Endothelial cell of umbilical vein (primary cell): ENCODE results near the gene RECQL5. TPM values are rescaled to one million over a fixed set of nuclear protein-coding genes. Genes with fewer than 3 reads are reported as not detected.

Experiments used
- BruUV-seq: library from RNA; stranded (reverse); fragments of 400-500 nt; replicated peaks from 2 replicates; lab custom pipeline; 2021; lab: Mats Ljungman, UMichigan
- CTCF ChIA-PET: fragments of 300-600, 350-600 bp; sonication (Branson Sonifier 250); formaldehyde crosslinking; loops from one replicate; lab custom pipeline; 2021; ENCODE audit warnings: antibody characterized with exemption, inconsistent platforms; lab: Charles Lee
- POLR2A ChIA-PET: fragments of 300-600, 350-600 bp; sonication (Branson Sonifier 250); formaldehyde crosslinking; loops from one replicate; lab custom pipeline; 2021; ENCODE audit warnings: antibody characterized with exemption, inconsistent platforms; lab: Charles Lee
- DNase-seq: peaks from one replicate; pipeline ENCODE4 v3.0.0-alpha.2; 2011; ENCODE audit warnings: low read depth, low spot score
- FAIRE-seq: peaks from 2 replicates; lab custom pipeline; 2011; peaks lifted over from hg19 to GRCh38; lab: Jason Lieb, UNC
- H2AFZ ChIP-seq: 2 replicates; pipeline ENCODE4 v1.6.0; 2012; ENCODE audit warnings: low read depth, low read length, control low read depth, inconsistent platforms
- H3K27ac ChIP-seq: 2 replicates; pipeline ENCODE4 v1.5.1; 2011; ENCODE audit warnings: low read depth, mild to moderate bottlenecking, control low read depth, low read length, moderate library complexity; ENCODE audit not compliant: insufficient read depth
- H3K27me3 ChIP-seq, 2 experiments: 2 replicates each; pipeline versions ENCODE4 v1.6.0 to v1.6.1; 2011; ENCODE audit warnings: low read length in 2 of 2, mixed read lengths in 1 of 2; ENCODE audit not compliant: control insufficient read depth in 2 of 2, insufficient read depth in 2 of 2
- H3K36me3 ChIP-seq, 2 experiments: 2 replicates in 1 of 2; 3 replicates in 1 of 2; pipeline ENCODE4 v1.5.1; 2011; ENCODE audit warnings: low read length in 2 of 2, mild to moderate bottlenecking in 1 of 2, moderate library complexity in 1 of 2; ENCODE audit not compliant: control insufficient read depth in 2 of 2, insufficient read depth in 2 of 2; ENCODE audit errors: extremely low read depth in 1 of 2
- H3K4me1 ChIP-seq: 3 replicates; pipeline ENCODE4 v1.5.1; 2011; ENCODE audit warnings: mild to moderate bottlenecking, low read length; ENCODE audit not compliant: control insufficient read depth, insufficient read depth; ENCODE audit errors: extremely low read depth
- H3K4me2 ChIP-seq: 2 replicates; pipeline ENCODE4 v1.6.1; 2011; ENCODE audit warnings: low read length, control low read depth, mixed read lengths; ENCODE audit not compliant: insufficient read depth
- H3K4me3 ChIP-seq, 3 experiments: fragments of 200-600 bp in 1 of 3; sonication (generic), shearing (Covaris generic) in 1 of 3; replicated peaks in 1 of 3; 2 replicates each; pipeline ENCODE4 v1.5.1; 2011 to 2016; ENCODE audit warnings: control low read depth in 3 of 3, low read length in 3 of 3, mild to moderate bottlenecking in 2 of 3, inconsistent platforms in 1 of 3, low read depth in 1 of 3, moderate library complexity in 1 of 3; ENCODE audit not compliant: insufficient read depth in 1 of 3
- H3K79me2 ChIP-seq: 2 replicates; pipeline ENCODE4 v1.6.0; 2012; ENCODE audit warnings: low read length, inconsistent platforms; ENCODE audit not compliant: control insufficient read depth, insufficient read depth
- H3K9ac ChIP-seq: replicated peaks from 2 replicates; pipeline ENCODE3; 2011; ENCODE audit warnings: low read length, control low read depth; ENCODE audit not compliant: insufficient read depth; ENCODE audit errors: extremely low read depth
- H3K9me1 ChIP-seq: replicated peaks from 3 replicates; pipeline ENCODE4 v1.6.0; 2011; ENCODE audit warnings: mild to moderate bottlenecking, low read length; ENCODE audit not compliant: control insufficient read depth, insufficient read depth; ENCODE audit errors: extremely low read depth
- H3K9me3 ChIP-seq: replicated peaks from 2 replicates; pipeline ENCODE4 v1.5.1; 2012; ENCODE audit warnings: low read length, inconsistent platforms; ENCODE audit not compliant: control insufficient read depth, insufficient read depth
- H4K20me1 ChIP-seq: replicated peaks from 2 replicates; pipeline ENCODE3; 2011; ENCODE audit warnings: mild to moderate bottlenecking, low read length; ENCODE audit not compliant: control insufficient read depth, insufficient read depth; ENCODE audit errors: extremely low read depth
- EZH2 ChIP-seq: IDR thresholded peaks from 2 replicates; pipeline ENCODE4 v1.6.1; 2012; ENCODE audit warnings: borderline replicate concordance, low read depth, mild to moderate bottlenecking, moderate library complexity, low read length, inconsistent platforms; ENCODE audit not compliant: severe bottlenecking
- FOS ChIP-seq: IDR thresholded peaks from 2 replicates; pipeline ENCODE4 v1.6.1; 2011; ENCODE audit warnings: mild to moderate bottlenecking, low read length, moderate library complexity, borderline replicate concordance; ENCODE audit not compliant: insufficient read depth
- GATA2 ChIP-seq: IDR thresholded peaks from 2 replicates; pipeline ENCODE4 v1.7.0; 2011; ENCODE audit warnings: low read depth, mild to moderate bottlenecking, moderate library complexity, mixed read lengths, low read length; ENCODE audit not compliant: insufficient read length, insufficient read depth
- JUN ChIP-seq: IDR thresholded peaks from 2 replicates; pipeline ENCODE4 v1.6.1; 2011; ENCODE audit warnings: borderline replicate concordance, low read depth; ENCODE audit not compliant: insufficient read length, insufficient read depth
- MAX ChIP-seq: IDR thresholded peaks from 2 replicates; pipeline ENCODE4 v1.6.1; 2011; ENCODE audit not compliant: insufficient read depth, insufficient read length
- MYC ChIP-seq: IDR thresholded peaks from one replicate; pipeline ENCODE4 v1.6.1; 2011; ENCODE audit warnings: mild to moderate bottlenecking, low read depth, low read length
- POLR2A ChIP-seq: IDR thresholded peaks from 2 replicates; pipeline ENCODE4 v1.6.1; 2012; ENCODE audit warnings: low read depth, mild to moderate bottlenecking, control low read depth, low read length
- POLR2AphosphoS5 ChIP-seq: IDR thresholded peaks from 2 replicates; pipeline ENCODE4 v1.6.1; 2012; ENCODE audit warnings: low read depth, mild to moderate bottlenecking, control low read depth, low read length, moderate library complexity; ENCODE audit not compliant: insufficient read depth
- dilution Hi-C: fragments of 300-500 bp; cut with MboI; formaldehyde crosslinking; loops from one replicate; pipeline ENCODE4 v1.15.0; 2019; ENCODE audit warnings: low sequenced_read_pairs; ENCODE audit not compliant: extremely low pct_ligation_motif_present
- intact Hi-C: fragments of 100-400 bp; cut with micrococcal nuclease; formaldehyde crosslinking; loops from one replicate; pipeline ENCODE4 v1.10.0; 2022
- polyA plus RNA-seq, 4 experiments: library from polyadenylated mRNA; depleted of rRNA in 3 of 4; stranded (reverse) in 3 of 4; unstranded in 1 of 4; fragments of >200 nt; gene quantifications; 2 replicates each; pipeline versions ENCODE4 v1.2.1 to v1.2.3, GENCODE V29; 2011 to 2012; ENCODE audit warnings: missing spikeins in 1 of 4
- total RNA-seq: library from RNA; stranded (reverse); gene quantifications from 2 replicates; pipeline ENCODE4 v1.2.3, GENCODE V29; 2021
- TF ChIP-seq, protein P1 (sequence below), 2 donors: IDR thresholded peaks; 1 replicate in 1 of 2; 2 replicates in 1 of 2; pipeline ENCODE4 v1.5.1; 2011; ENCODE audit warnings: low read length in 2 of 2, mild to moderate bottlenecking in 2 of 2, moderate library complexity in 2 of 2, control low read depth in 1 of 2, inconsistent platforms in 1 of 2, low read depth in 1 of 2; ENCODE audit not compliant: insufficient read depth in 1 of 2; ENCODE audit errors: extremely low read depth in 1 of 2

RECQL5 gene
- total and polyA plus RNA-seq, 2 donors (not counting 3 experiments of a cell fraction or from before 2014, with no cell fraction given) = 21.3 to 30.7 TPM

DNA sequence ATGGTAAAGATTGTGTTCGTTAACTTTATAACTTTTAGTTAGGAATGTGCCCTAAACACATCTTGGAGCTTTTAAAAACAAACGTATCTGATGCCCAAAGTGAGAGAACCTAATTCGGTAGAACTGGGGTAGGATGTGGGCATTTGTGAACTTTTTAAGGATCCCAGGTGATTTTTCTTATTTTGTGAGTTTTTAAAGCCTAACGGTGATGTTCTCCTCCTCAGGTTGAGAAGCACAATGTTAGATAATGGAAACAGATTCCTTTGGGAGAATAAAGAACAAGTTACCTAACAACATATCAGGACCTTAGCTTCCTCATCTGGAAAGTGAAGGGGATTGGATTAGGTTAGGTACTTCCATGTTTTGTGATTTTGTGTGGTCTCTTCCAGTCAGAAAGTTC is 871 bp upstream of the RECQL5 start:
- H2AFZ ChIP-seq = no peak overlapping the region
- TF ChIP-seq POLR2A (no peak), POLR2AphosphoS5 (no peak), FOS (no peak), MYC (no peak), JUN (no peak), MAX (no peak), EZH2 (no peak), GATA2 (no peak)
- TF ChIP-seq, protein P1, sequence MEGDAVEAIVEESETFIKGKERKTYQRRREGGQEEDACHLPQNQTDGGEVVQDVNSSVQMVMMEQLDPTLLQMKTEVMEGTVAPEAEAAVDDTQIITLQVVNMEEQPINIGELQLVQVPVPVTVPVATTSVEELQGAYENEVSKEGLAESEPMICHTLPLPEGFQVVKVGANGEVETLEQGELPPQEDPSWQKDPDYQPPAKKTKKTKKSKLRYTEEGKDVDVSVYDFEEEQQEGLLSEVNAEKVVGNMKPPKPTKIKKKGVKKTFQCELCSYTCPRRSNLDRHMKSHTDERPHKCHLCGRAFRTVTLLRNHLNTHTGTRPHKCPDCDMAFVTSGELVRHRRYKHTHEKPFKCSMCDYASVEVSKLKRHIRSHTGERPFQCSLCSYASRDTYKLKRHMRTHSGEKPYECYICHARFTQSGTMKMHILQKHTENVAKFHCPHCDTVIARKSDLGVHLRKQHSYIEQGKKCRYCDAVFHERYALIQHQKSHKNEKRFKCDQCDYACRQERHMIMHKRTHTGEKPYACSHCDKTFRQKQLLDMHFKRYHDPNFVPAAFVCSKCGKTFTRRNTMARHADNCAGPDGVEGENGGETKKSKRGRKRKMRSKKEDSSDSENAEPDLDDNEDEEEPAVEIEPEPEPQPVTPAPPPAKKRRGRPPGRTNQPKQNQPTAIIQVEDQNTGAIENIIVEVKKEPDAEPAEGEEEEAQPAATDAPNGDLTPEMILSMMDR (IDR thresholded peaks at IDR 0.05; ENCODE audit: extremely low read depth in 1 of 2, insufficient read depth in 1 of 2, low read depth in 1 of 2, low read length in 2 of 2) = no peak
- CTCF ChIA-PET = interaction anchor here (1.8 to 3.6 kb wide), 4 partner anchors 12 to 80 kb away, joined by 7 to 29 read pairs (median 14); partner anchors contain the start of gene SMIM5

More for the DNA sequence above, 871 bp upstream of the RECQL5 start:
- Histone ChIP-seq H3K4me2 (peak overlapping the region; percentile 91), H3K9me3 (no peaks in the 10 kb centered on the region), H3K79me2 (peaks cover 62% of the 10 kb centered on the region), H3K4me3 (peak overlapping the region; percentile 74 to 95 (median 81)), H3K27ac (peak overlapping the region; percentile 86), H3K9ac (peak overlapping the region; percentile 93), H3K9me1 (no peaks in the 10 kb centered on the region), H3K27me3 (no peaks in the 10 kb centered on the region), H4K20me1 (no peaks in the 10 kb centered on the region), H3K36me3 (peaks cover 11 to 20% of the 10 kb centered on the region in 2 experiments), H3K4me1 (peaks cover 20% of the 10 kb centered on the region)
- FAIRE-seq = no peak
- DNase-seq = no peak
- dilution Hi-C loops = no loop called here
- POLR2A ChIA-PET = interaction anchor here (0.6 kb wide), 1 partner anchor 59 kb away, joined by 3 read pairs; no protein-coding TSS in a partner anchor
- intact Hi-C loops = no loop called here
- no TSS peak for BruUV-seq
